Measurements from ENCODE around the gene PCDHGC5. TPM values are rescaled to one million over a fixed set of nuclear protein-coding genes. Genes with fewer than 3 reads are reported as not detected.

PCDHGC5 gene
- total and polyA plus RNA-seq, 2 of the 8 experiments (the other 6 are each of a cell fraction or from before 2014, with no cell fraction given): 0.41 to 1.1 TPM

DNA sequence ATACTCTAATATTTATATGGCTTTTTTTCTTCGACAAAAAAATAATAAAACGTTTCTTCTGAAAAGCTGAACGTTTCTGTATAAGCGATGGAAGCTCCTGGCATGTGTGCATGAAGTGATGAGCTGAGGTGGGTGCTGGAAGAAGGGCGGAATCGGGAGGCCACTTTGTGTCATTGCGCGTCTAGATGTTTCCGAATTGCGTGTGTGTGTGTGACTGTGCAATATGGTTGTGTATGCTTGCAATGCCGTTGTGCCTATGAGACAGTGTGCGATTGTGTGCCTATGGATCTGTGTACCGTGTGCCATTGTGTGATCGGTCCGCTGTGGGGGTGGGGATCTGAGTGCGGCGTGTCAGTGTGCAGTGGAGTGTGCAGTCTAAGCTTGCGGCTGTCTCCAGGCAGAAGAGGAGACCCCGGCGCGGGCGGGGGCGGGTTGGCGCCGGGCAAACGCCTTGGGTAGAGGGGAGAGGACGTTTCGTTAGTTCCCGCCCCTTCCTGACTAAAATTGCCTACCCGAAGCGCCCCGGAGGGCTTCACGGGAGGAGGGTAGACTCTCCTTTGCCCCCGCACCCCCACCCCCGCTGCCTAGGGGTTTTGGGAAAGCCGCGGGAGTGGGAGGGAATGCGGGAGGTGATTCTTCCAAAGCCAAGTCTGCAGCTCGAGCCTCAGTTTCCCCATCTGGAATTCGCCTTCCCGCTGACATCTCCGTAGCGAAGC is 24.2 kb downstream of the PCDHGC5 start (continued):
- TF ChIP-seq, protein P1, sequence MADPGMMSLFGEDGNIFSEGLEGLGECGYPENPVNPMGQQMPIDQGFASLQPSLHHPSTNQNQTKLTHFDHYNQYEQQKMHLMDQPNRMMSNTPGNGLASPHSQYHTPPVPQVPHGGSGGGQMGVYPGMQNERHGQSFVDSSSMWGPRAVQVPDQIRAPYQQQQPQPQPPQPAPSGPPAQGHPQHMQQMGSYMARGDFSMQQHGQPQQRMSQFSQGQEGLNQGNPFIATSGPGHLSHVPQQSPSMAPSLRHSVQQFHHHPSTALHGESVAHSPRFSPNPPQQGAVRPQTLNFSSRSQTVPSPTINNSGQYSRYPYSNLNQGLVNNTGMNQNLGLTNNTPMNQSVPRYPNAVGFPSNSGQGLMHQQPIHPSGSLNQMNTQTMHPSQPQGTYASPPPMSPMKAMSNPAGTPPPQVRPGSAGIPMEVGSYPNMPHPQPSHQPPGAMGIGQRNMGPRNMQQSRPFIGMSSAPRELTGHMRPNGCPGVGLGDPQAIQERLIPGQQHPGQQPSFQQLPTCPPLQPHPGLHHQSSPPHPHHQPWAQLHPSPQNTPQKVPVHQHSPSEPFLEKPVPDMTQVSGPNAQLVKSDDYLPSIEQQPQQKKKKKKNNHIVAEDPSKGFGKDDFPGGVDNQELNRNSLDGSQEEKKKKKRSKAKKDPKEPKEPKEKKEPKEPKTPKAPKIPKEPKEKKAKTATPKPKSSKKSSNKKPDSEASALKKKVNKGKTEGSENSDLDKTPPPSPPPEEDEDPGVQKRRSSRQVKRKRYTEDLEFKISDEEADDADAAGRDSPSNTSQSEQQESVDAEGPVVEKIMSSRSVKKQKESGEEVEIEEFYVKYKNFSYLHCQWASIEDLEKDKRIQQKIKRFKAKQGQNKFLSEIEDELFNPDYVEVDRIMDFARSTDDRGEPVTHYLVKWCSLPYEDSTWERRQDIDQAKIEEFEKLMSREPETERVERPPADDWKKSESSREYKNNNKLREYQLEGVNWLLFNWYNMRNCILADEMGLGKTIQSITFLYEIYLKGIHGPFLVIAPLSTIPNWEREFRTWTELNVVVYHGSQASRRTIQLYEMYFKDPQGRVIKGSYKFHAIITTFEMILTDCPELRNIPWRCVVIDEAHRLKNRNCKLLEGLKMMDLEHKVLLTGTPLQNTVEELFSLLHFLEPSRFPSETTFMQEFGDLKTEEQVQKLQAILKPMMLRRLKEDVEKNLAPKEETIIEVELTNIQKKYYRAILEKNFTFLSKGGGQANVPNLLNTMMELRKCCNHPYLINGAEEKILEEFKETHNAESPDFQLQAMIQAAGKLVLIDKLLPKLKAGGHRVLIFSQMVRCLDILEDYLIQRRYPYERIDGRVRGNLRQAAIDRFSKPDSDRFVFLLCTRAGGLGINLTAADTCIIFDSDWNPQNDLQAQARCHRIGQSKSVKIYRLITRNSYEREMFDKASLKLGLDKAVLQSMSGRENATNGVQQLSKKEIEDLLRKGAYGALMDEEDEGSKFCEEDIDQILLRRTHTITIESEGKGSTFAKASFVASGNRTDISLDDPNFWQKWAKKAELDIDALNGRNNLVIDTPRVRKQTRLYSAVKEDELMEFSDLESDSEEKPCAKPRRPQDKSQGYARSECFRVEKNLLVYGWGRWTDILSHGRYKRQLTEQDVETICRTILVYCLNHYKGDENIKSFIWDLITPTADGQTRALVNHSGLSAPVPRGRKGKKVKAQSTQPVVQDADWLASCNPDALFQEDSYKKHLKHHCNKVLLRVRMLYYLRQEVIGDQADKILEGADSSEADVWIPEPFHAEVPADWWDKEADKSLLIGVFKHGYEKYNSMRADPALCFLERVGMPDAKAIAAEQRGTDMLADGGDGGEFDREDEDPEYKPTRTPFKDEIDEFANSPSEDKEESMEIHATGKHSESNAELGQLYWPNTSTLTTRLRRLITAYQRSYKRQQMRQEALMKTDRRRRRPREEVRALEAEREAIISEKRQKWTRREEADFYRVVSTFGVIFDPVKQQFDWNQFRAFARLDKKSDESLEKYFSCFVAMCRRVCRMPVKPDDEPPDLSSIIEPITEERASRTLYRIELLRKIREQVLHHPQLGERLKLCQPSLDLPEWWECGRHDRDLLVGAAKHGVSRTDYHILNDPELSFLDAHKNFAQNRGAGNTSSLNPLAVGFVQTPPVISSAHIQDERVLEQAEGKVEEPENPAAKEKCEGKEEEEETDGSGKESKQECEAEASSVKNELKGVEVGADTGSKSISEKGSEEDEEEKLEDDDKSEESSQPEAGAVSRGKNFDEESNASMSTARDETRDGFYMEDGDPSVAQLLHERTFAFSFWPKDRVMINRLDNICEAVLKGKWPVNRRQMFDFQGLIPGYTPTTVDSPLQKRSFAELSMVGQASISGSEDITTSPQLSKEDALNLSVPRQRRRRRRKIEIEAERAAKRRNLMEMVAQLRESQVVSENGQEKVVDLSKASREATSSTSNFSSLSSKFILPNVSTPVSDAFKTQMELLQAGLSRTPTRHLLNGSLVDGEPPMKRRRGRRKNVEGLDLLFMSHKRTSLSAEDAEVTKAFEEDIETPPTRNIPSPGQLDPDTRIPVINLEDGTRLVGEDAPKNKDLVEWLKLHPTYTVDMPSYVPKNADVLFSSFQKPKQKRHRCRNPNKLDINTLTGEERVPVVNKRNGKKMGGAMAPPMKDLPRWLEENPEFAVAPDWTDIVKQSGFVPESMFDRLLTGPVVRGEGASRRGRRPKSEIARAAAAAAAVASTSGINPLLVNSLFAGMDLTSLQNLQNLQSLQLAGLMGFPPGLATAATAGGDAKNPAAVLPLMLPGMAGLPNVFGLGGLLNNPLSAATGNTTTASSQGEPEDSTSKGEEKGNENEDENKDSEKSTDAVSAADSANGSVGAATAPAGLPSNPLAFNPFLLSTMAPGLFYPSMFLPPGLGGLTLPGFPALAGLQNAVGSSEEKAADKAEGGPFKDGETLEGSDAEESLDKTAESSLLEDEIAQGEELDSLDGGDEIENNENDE (IDR thresholded peaks at IDR 0.05; ENCODE audit: insufficient replicate concordance, low read length): no peak
- TF ChIP-seq TCF12 (IDR thresholded peaks at IDR 0.05; ENCODE audit: low read depth, low read length) (no peak), KDM4A (IDR thresholded peaks at IDR 0.05; ENCODE audit: low read depth, low read length, severe bottlenecking) (peak; percentile 52), SIRT6 (IDR thresholded peaks at IDR 0.05; ENCODE audit: low read length) (no peak), SRF (IDR thresholded peaks at IDR 0.05; ENCODE audit: low read depth, low read length) (no peak), RAD21 (IDR thresholded peaks at IDR 0.05 in 1 of 2, conservative IDR thresholded peaks at IDR 0.05 in 1 of 2; ENCODE audit: low read depth in 2 of 2, low read length in 2 of 2) (no peak), SP4 (IDR thresholded peaks at IDR 0.05; ENCODE audit: low read length) (no peak)
- TF ChIP-seq, protein P2, sequence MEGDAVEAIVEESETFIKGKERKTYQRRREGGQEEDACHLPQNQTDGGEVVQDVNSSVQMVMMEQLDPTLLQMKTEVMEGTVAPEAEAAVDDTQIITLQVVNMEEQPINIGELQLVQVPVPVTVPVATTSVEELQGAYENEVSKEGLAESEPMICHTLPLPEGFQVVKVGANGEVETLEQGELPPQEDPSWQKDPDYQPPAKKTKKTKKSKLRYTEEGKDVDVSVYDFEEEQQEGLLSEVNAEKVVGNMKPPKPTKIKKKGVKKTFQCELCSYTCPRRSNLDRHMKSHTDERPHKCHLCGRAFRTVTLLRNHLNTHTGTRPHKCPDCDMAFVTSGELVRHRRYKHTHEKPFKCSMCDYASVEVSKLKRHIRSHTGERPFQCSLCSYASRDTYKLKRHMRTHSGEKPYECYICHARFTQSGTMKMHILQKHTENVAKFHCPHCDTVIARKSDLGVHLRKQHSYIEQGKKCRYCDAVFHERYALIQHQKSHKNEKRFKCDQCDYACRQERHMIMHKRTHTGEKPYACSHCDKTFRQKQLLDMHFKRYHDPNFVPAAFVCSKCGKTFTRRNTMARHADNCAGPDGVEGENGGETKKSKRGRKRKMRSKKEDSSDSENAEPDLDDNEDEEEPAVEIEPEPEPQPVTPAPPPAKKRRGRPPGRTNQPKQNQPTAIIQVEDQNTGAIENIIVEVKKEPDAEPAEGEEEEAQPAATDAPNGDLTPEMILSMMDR (IDR thresholded peaks at IDR 0.05; ENCODE audit: control extremely low read depth in 1 of 3, insufficient read depth in 1 of 3, low read depth in 1 of 3, low read length in 3 of 3): no peak

Measured in H1 (cell line).